Islet precursor cell (in vitro differentiated cells): ENCODE data around the gene RASSF1.
A peak's percentile ranks its signal among the peaks of the same experiment; 100 is the strongest.

Experiments
- DNase-seq: peaks from one replicate; pipeline ENCODE4 v3.0.0-alpha.2; 2018

Gene RASSF1

DNA sequence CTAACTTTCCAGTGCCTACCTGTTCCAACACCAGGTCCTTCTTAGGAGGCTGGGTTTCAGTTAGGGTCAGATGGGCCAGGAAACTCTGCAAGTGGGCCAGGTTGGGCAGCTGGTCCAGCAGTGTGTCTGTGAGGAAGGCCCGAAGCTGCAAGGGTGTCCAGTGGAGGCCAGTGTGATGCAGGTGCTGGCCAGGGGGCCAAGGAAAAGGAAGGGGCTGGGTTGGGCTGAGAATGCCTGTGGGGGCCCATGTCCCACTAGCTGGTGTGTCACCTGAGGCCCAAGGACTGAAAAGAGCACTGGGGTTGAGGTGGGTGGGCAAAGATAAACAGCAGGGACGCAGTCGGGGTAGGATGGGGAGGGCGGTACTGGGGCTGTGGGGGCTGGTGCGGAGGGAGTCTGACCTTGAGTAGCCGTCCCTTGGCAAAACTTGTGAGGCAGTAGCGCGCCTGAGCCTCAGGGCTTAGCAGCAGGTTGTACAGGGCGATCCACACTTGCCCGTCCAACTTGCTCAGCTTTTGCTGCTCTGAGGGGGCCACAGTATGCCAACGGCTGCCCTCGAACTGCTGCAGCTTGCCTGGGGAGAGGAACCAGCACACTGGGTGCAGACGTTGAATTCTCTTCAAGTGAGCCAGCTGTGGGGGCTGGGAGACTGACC lies 1.5 kb upstream of the RASSF1 start:
- no peak for DNase-seq

GRCh38 chr3:50341537-50341936 lies 901 bp upstream of the RASSF1 start:
- DNase-seq = no peak

DNA sequence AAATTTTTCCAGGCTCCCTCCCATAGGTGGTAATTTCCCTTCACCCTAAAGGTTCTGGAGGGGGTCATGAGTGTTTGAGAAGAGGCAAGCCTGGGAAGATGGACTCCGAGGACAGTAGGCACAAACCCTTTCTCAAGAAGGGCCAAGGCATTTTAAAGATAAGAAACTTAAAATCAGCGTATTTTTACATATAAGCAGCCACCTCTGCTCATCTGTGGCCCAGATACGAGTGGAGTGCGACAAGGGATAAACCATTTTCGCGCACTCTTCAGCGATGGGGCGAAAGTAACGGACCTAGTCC lies 539 bp downstream of the RASSF1 start:
- no peak for DNase-seq

DNA sequence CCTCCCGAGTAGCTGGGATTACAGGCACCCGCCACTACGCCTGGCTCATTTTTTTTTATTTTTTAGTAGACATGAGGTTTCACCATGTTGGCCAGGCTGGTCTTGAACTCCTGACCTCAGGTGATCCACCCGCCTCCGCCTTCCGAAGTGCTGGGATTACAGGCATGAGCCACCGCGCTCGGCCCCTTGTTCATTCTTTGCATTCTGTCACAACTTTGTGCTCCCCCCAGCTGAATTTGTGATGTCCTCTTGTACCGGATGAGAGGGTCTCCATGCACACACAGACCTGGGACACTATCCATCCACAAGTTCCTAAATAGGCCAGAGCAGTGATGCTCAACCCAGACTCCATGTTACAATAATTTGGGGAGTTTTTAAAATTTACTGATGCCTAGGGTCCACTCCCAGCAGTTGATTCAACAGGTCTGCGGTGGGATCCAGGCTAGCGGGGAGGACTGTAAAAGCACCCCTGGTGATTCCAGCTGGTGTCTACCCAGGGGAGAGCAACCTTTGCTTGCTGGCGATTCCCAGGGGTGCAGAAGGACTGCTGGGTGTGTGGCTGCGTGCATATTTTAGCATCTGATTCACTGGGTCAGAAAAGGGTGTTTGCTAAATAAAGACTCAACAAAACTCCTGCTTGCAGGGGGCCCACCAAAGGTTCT lies 1.0 kb downstream of the RASSF1 start:
- no peak for DNase-seq

DNA sequence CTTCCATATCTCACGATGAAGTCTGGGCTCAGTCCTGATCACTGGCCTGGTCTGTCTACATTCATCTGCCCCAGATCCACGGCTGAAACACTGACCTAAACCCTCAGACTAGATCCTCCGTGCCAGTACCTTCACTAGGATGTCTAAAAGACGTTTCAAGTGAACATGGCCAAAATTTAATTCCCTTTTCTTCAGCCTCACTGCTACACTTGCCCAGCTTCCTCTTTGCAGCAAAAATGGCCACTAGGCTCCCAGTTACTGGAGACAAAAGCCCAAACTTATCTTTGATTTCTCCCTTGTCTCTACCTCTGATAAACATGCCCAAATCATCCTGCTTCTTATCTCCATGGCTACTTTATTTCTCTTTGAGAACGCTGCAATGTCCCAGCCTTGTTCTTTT lies 1.7 kb downstream of the RASSF1 start:
- no peak for DNase-seq

DNA sequence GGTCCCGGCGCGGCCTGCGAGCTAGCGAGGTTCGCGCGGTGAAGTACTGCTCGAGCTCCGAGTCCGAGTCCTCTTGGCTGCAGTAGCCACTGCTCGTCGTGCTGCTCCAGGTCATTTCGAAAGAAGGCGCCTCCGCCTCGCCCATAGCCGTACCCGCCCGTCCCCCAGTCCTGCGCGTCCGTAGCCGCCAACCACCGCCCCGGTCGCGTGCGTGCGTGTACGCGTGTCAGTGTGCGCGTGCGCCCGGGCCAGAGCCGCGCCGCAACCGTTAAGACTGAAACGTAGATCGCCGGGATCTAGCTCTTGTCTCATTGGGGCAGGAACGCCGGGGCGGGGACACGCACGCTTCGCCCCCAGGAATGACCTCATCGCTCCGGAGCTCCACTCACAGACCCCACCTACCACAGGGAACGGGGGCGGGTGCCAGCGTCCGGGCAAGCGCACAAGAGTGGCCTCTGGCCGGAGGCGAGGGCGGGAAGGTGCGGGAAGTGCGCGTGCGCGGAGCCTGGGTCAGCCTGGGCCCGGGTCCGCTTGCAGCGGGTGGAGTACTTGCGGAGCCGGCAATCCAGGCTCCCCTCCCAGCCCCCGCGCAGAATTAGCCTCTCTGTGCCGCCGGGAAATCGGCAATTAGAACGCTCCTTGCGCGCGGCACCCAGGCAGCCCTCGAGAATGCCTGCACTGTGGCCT lies 3.3 kb downstream of the RASSF1 start:
- peak; percentile 100 for DNase-seq

DNA sequence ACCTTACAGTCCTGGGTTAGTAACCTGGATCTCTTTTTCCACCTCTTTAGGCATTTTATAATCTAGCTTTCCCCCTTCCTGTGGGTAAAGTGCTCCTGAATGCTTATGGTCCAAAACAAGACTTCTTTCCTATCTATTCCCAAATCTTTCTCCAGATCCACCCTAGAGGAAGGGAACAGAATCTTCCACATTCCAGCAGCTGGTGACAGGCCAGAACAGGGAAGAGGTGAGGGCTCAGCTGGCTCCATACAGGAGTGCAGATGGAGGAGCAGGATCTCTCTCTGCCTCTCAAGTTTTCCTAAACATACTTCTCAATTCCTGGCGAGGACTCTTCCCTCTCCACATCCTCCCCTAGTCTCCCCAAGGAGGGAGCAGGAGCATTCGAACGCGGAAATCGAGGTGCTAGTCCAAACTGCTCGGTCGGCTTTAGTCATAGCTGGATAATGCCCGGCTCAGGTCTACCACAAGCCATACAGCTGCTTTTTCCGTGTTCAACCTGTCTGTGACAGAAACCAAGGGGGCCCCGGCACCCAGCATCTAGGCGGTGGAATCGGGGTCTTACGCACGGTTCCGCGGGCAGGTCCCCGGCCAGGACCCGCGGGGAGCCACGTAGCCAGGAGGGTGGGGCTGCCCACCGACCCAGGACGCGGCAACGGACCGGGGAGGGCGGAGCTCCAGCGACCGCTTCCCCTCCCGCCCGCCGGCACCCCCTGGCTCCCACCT lies 4.0 kb downstream of the RASSF1 start:
- DNase-seq = no peak

DNA sequence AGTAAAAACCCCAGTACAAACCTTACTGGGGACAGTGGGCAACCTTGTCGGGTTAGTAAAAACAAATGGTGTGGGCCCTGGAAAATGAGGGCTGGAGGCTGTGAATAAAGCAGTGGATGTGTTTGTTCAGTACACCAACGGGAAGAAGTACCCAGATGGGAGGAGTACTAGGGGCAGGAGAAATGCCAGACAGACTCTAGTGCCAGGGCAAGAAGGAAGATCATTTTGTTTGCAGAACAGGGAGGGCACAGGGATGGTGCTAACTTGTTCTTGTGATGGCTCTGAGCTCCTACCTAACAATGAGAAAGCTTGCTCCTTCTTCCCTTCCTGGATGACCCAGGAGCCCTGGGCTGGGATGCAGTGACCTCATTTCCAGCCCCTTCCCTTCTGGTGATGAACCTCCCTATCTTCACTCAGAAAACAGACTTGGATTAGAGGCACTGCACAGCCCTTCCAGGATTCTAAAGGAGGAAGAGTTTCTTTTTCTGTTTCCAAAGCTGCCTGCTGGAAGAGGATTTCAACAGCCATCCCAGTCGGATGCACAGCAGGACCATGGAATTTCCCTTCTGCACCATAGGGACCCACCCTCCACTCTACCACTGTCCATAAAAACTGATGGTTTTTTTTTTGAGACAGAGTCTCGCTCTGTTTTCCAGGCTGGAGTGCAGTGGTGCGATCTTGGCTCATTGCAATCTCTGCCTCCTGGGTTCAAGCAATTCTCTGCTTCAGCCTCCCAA lies 6.1 kb downstream of the RASSF1 start:
- no peak for DNase-seq

- no peak for DNase-seq
These were observed 6.8 kb downstream of the RASSF1 start for GRCh38 chr3:50333744-50334328.

GRCh38 chr3:50331364-50331907 lies 9.2 kb downstream of the RASSF1 start:
- no peak for DNase-seq

- no peak for DNase-seq
These were observed 10.3 kb downstream of the RASSF1 start for GRCh38 chr3:50330330-50330729.

DNA sequence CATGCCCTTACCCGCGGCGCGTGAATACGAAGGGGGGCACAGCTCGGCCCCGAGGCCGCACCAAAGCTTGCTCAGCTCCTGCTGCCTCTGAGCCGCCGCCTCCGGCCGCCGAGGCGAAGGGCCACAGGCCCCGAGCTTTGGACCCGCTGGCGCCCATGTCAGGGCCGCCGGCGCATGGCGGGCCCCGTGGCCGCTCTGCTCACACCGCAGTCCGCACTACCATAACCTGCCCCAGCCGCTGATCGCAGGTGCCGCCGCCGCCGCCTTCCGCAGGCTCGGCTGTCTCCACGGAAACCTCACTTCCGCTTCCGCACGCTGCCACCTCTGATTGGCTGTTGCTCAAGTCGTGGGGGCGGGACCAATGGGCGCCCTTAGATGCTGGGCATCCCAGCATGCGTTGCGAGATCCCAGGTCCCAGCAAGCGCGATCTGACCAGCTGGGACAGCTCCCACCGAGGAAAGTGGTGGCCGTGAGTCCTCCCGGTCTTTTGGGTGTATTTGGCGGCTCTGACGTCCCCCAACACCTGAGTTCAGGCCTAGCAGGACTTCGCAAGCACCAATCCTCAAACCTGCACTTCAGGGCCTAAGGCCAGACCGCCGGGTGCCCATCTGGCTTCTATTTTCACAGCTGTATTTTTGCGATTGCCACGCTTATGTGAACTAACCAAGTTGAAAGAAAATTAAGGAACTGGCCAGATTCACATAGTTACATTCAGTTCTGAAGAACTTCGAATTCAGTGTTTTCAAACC lies 12.5 kb downstream of the RASSF1 start, which contains the start of gene TUSC2:
TSS of gene TUSC2 (minus strand) at position 281 of the 749 bp plus-strand sequence. CDS start at position 157, 124 bp downstream.
- DNase-seq = peak; percentile 98

DNA sequence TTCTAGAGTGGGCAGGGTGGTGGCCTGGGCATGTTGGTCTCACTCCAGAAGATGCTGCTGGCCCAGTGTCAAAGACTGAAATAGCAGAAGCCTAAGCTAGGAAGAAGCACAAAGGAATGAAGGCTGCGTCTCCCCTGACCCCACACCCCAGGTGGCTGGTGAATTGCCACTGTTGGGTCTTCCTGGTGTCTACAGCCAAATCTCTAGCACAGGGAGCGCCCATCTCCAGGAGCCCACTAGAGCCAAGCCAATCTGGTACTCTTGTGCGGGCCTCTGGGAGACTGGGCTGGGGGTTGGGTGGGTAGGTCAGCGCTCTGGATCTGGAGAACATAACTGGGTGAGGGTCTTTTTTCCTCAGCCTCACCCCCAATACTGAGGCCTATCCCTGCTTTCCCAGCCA lies 13.5 kb downstream of the RASSF1 start:
- DNase-seq = no peak

DNA sequence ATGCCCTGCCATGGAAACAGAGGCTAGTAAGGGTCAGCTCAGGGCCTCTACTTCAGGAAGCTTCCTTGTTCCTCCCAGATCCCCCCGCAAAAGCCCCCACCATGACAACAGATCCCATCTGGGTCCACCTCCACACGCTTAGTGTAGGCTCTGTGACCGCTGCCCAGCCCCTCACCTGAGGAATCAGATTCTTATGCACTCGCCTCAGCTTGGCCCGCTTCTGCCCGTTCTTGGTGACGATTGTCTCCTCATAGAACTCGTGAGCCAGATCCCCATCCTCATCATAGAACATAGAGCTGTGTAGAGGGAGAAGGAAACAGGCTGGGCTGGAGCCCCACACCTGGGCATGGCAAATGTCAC lies 14.5 kb downstream of the RASSF1 start:
- no peak for DNase-seq

GRCh38 chr3:50325497-50326181 lies 15.0 kb downstream of the RASSF1 start:
- DNase-seq = no peak

DNA sequence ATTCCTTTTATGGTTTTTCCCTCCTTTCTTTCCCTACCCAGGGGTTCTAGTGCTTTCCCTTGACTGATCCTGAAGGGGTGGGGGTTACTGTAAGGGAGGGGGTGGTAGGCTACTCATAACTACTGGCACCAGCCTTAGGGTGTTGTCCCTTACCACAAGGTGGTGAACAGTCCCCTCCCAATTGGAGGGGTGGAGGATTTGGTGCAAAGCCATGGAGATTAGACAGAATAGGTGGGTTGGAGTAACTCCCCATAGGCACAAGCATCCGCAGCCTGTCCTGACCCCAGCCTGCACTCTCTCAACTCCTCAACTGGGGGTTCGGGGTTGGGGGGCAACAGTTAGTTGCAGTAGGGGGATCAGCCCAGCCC lies 15.5 kb downstream of the RASSF1 start:
- DNase-seq = no peak

DNA sequence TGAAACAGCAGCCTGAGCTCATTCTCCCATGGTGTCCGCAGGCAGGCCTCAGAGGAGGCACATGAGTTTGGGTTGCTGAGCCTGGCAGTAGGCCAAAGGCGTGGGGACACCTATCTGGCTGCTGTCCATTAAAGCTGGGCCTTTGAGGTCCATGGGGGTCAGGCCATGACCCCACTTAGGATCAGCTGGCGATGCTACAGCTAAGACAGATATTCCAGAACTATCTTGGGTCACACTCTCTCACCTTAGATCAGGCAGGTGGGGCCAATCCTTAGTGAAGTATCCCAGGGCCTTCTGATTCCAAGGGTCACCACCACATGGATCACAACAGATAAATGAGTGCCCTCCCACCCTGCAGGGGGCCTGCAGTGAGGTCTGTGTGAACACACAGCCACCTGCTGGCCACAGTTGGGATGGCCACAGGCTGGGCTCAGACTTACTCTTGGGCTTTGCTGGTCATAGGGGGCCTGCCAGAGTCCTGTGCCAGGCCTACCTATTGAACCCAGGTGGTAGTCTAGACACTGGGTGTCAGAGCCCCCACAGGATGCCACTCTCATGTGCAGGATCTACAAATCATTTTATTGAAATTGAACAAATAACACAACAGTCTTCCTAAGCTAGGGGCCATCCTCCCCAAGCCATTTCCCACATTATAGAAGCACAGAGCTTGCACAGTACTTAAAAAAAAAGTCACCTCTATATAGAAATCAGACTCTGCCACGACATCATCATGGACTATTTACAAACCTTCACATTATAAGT lies 16.1 kb downstream of the RASSF1 start:
- peak; percentile 89 for DNase-seq

DNA sequence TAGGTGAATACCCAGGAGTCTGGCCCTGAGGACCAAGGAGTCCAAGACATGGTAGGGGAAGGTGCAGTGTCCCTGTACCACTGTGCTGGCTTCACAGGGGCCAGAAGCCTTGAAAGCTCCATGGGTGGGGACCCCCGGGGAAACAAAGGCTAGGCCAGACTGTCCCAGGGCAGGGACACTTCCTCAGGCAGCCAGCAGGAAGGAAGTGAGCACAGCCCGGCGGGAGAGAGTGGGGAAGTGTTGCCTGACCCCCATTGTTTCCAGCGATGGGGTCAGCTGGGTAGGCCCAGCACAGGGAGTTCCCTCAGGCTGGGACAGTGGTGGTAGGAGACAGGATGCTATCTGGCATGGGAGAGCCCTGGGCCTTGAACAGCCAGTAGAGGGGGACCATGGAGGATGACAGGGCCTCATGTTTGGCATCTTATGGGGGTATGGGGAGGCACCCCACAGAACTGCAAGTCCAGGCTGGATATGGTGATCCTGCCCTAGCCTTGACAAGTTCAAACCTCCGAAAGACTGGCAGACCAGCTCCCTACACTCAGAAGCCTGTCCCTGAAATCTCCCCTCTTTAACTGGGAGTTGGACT lies 16.9 kb downstream of the RASSF1 start:
- peak; percentile 48 for DNase-seq

DNA sequence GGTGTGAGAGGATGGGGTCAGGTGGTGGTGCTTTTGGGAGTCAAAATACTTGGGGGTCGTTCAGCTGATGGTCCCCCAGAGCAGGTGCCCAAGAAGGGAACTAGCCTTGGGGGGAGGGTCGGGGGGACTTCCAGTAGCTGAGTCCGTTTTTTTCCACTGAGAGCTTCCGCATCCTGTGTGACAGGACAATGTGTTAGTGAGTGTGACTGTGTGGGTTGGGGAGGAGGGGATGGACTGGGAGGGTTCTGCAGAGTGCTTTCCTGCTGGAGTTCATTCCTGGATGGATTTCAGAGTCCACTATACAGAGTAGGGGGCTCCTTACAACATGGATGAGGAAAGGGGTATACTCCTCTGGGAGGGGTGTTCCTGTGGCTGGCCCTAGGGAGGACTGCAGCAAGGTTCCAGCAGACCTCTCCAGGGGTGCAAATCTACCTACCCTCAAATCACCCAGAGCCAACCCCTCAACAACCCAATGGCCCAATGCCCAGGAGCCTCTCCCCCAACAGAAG lies 17.5 kb downstream of the RASSF1 start:
- peak; percentile 50 for DNase-seq
